VCaP (cell line): ENCODE data around the gene PRKG1.

Source experiments
- H3K27ac ChIP-seq: fragments of 450-650 bp; 2 replicates; pipeline ENCODE4 v1.5.1; 2017
- TF ChIP-seq, protein P1 (sequence below): fragments of 450-650 bp; conservative IDR thresholded peaks from 2 replicates; pipeline ENCODE4 v1.5.1; 2017; ENCODE audit warnings: mild to moderate bottlenecking, moderate library complexity

The PRKG1 gene

DNA sequence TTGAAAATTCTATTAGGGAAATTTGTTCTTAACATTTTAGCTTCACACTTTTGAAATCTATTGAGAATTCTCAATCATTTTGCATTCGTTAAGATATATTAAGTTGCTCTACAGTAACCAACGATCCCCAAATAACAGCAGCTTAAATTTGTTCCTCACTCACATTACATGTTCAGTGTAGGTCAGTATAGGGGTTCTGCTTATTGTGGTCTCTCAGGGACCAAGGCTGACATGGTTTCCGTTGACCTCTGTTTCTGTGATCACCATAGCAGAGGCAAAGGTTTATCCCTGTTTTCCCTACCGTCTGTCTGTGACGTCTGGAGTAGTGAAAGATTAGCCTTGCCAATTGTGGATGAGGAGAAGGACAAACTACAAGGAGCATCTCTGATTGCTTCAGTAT is 860.1 kb downstream of the PRKG1 start:
- H3K27ac ChIP-seq, result no peak overlapping the region
- TF ChIP-seq, protein P1, sequence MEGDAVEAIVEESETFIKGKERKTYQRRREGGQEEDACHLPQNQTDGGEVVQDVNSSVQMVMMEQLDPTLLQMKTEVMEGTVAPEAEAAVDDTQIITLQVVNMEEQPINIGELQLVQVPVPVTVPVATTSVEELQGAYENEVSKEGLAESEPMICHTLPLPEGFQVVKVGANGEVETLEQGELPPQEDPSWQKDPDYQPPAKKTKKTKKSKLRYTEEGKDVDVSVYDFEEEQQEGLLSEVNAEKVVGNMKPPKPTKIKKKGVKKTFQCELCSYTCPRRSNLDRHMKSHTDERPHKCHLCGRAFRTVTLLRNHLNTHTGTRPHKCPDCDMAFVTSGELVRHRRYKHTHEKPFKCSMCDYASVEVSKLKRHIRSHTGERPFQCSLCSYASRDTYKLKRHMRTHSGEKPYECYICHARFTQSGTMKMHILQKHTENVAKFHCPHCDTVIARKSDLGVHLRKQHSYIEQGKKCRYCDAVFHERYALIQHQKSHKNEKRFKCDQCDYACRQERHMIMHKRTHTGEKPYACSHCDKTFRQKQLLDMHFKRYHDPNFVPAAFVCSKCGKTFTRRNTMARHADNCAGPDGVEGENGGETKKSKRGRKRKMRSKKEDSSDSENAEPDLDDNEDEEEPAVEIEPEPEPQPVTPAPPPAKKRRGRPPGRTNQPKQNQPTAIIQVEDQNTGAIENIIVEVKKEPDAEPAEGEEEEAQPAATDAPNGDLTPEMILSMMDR, result no peak

DNA sequence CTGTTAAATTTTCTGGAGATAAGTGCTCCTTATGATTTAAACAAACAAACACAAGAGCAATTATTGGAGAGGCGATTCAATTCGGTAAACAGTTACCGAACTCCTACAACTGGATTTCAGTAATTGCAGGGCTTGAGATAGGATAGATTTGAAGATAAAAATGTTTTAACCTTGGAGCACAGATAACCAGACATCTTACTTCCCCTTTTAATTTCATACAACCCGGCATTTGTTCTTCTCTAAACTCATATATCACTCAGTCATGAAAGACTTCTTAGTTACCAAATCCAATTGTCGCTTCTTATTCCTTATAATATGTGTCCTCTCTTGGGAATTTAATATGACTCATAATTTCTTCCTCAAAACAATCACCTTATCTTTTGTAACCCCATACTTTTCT is 861.1 kb downstream of the PRKG1 start:
- TF ChIP-seq, protein P1, result no peak
- H3K27ac ChIP-seq, result no peak overlapping the region

DNA sequence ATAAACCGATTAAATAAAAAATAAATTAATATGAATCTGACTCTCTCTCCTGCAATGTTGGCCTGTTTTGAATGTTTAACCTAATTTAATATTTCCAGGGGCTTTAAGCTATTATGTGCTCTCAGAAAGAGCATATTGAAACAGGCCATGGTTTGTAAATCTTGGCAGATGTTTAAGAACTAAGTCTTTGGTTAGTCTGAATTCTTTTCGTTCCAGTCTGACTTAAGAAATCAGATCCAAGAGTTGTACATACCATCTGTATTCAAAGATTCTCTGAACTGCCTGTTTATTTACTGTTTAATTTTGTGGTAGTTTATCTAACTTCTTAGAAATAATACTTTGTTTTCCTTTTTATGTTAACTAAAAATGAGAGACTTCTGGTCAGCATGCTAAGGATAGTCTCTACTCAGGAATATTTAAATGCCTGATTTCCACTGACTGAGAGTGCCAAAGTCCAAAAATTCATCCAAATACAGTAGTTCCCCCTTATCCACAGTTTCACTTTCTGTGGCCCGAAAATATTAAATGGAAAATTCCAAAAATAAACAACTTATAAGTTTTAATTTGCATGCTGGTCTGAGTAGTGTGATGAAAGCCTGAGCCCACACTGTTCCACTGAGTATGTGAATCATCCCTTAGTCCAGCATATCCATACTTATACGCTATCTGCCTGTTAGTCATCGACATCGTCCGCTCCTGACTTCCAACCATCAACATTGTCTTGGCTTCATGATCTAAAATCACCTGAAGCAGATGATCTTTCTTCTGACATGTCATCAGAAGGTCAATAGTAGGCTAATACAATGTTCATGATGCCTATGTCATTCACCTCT is 863.2 kb downstream of the PRKG1 start:
- TF ChIP-seq, protein P1, result no peak
- no peak overlapping the region for H3K27ac ChIP-seq

DNA sequence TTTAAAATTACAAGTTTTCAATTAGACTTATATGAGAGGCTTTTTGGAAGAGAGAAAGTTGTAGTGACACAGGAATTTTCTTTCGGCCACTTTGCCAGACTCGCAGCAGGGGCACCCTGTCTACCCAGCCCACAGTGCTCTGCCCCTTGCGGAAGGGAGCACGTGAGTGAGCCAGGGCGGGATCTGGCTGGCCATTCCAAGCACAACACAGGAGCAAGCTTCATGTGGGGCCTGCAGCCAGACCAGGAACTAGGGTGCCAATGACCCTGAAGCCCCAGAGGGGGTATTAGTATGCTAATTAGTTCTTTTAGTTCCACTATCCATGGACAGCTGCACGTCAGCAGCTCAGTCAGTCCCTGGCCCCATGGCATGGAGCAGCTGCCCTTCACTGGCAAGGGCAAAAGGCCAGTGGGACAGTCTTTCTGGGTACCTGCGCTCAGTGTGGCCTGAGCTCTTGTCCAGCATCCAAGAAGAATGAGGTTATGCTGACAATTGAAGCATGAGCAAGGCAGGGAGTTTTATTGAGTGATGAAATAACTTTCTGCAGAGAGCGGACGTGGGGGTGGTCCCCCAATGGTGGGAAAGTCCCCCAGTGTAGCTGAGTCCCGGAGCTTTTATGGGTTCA is 876.2 kb downstream of the PRKG1 start:
- H3K27ac ChIP-seq, result no peak overlapping the region
- TF ChIP-seq, protein P1, result no peak

DNA sequence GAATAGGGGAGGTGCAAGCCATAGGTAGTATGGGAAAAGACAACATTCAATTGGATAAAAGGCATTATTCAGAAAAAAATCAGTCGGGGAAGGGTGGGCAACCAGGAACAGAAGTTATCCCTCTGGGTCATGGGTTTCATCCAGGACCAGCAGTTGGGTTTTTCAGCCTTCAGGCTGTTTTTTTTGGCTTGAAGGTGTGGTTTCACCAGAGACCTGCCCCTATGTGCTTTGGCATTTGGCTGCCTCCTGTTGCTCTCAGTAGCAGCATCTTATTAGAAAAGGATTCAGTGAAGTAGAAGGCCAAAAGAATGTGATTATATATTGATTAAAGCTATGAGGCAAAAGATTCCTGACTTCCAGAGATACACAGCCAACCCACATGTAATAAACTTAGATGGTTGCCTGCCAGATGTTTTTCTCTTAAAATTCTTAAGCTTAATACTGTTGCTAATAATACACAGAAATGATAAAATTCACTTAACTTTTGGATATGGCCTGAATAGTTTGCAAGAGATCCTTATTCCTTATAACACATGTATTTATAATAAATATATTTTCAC is 876.8 kb downstream of the PRKG1 start:
- no peak overlapping the region for H3K27ac ChIP-seq
- TF ChIP-seq, protein P1, result no peak

DNA sequence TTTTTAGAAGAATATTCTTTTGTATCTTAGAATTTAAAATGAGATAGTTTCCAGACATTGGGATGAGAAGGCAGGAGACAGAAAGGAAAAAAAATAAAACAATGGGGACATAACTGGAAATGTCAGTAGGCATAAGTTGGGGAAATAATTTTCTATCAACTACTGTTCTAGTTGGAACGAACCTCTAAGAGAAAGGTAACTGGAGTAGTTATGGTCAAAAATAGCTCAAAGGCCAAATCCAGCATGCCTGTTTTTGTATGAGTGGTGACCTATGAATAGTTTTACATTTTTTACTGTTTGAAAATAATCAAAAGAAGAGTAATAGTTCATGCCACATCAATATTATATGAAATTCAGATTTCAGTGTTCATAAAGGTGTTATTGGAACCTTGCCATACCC is 877.3 kb downstream of the PRKG1 start:
- H3K27ac ChIP-seq, result no peak overlapping the region
- TF ChIP-seq, protein P1, result no peak

DNA sequence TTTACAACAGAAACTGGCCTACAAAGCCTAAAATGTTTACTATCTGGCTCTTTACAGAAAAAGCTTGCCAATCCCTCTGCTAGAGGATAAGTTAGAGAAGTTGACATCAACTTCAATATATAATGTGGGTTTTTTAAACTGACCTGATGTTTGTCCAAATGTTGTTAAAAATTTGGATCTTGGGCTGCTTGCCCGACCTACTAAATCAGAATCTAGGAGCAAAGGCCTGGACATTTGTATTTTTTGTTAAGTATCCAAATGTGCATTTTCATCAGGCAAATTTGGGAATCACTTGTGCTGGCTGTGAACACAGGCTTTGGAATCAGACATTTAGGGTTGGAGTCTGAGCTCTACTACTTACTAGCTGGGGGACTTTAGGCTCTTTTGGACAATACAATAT is 877.8 kb downstream of the PRKG1 start:
- TF ChIP-seq, protein P1, result no peak

More for the DNA sequence above, 877.8 kb downstream of the PRKG1 start:
- no peak overlapping the region for H3K27ac ChIP-seq
